DMS53 (cell line): ENCODE data around the gene CDC42BPB.
A peak's percentile ranks its signal among the peaks of the same experiment; 100 is the strongest.

Source experiments
- DNase-seq: peaks from one replicate; lab custom pipeline; 2025; lab: John Stamatoyannopoulos, UW

Gene CDC42BPB

GRCh38 chr14:103095210-103095778, 37.9 kb upstream of the CDC42BPB start:
- no peak for DNase-seq

- no peak for DNase-seq
Observed at GRCh38 chr14:103094406-103095209, 37.3 kb upstream of the CDC42BPB start, which contains the start of gene EXOC3L4. Gene EXOC3L4 (plus strand): TSS chr14:103094725. CDS start chr14:103100220, 5,495 bp downstream.

GRCh38 chr14:103093856-103094405, 36.6 kb upstream of the CDC42BPB start:
- no peak for DNase-seq

- no peak for DNase-seq
Observed at GRCh38 chr14:103091883-103092222, 34.5 kb upstream of the CDC42BPB start.

GRCh38 chr14:103091041-103091882, 33.9 kb upstream of the CDC42BPB start:
- DNase-seq: peak; percentile 53

GRCh38 chr14:103090481-103091020, 33.2 kb upstream of the CDC42BPB start:
- DNase-seq: no peak

- DNase-seq: no peak
Observed at GRCh38 chr14:103089386-103090335, 32.3 kb upstream of the CDC42BPB start.

GRCh38 chr14:103088921-103089320, 31.6 kb upstream of the CDC42BPB start:
- no peak for DNase-seq

GRCh38 chr14:103087343-103087835, 30.0 kb upstream of the CDC42BPB start:
- no peak for DNase-seq

- no peak for DNase-seq
Observed at GRCh38 chr14:103086771-103087342, 29.5 kb upstream of the CDC42BPB start.

GRCh38 chr14:103085106-103086091, 28.1 kb upstream of the CDC42BPB start:
- no peak for DNase-seq

- no peak for DNase-seq
Observed at GRCh38 chr14:103084021-103084919, 26.9 kb upstream of the CDC42BPB start, which contains the start of gene LBHD2. Gene LBHD2 (plus strand): TSS chr14:103084210. CDS start chr14:103086013, 1,803 bp downstream.

- DNase-seq: no peak
Observed at GRCh38 chr14:103081951-103082350, 24.6 kb upstream of the CDC42BPB start.

GRCh38 chr14:103078860-103079587, 21.7 kb upstream of the CDC42BPB start:
- no peak for DNase-seq

GRCh38 chr14:103078420-103078749, 21.0 kb upstream of the CDC42BPB start:
- peak; percentile 80 for DNase-seq

GRCh38 chr14:103074729-103075367, 17.5 kb upstream of the CDC42BPB start:
- peak; percentile 44 for DNase-seq
